ENCODE results near the gene TACR1.
A peak's percentile ranks its signal among the peaks of the same experiment; 100 is the strongest.

Gene TACR1

DNA sequence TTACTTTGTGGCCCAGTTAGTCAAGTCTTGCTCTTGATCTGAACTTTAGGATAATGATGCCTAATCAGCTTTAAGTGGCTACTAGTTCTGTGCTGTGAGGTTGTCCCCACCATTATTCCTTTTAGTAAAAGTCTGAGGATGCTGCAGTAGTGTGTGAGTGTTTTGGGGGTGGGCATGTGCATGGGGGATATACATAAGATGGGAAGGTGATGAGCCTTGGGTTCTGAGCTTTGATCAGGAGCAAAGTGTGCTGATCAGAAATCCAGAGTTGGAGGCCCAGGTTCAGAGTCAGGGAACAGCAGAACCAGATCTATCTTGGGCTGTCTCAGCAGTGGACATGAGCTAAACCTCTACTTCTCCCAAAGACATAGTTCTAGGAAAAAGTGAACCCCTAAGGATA, 174.1 kb downstream of the TACR1 start:
- TF ChIP-seq, protein P1, sequence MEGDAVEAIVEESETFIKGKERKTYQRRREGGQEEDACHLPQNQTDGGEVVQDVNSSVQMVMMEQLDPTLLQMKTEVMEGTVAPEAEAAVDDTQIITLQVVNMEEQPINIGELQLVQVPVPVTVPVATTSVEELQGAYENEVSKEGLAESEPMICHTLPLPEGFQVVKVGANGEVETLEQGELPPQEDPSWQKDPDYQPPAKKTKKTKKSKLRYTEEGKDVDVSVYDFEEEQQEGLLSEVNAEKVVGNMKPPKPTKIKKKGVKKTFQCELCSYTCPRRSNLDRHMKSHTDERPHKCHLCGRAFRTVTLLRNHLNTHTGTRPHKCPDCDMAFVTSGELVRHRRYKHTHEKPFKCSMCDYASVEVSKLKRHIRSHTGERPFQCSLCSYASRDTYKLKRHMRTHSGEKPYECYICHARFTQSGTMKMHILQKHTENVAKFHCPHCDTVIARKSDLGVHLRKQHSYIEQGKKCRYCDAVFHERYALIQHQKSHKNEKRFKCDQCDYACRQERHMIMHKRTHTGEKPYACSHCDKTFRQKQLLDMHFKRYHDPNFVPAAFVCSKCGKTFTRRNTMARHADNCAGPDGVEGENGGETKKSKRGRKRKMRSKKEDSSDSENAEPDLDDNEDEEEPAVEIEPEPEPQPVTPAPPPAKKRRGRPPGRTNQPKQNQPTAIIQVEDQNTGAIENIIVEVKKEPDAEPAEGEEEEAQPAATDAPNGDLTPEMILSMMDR (IDR thresholded peaks at IDR 0.05; ENCODE audit: low read depth, low read length) = no peak
- no peak for DNase-seq (ENCODE audit: extremely low read depth, low read depth)

DNA sequence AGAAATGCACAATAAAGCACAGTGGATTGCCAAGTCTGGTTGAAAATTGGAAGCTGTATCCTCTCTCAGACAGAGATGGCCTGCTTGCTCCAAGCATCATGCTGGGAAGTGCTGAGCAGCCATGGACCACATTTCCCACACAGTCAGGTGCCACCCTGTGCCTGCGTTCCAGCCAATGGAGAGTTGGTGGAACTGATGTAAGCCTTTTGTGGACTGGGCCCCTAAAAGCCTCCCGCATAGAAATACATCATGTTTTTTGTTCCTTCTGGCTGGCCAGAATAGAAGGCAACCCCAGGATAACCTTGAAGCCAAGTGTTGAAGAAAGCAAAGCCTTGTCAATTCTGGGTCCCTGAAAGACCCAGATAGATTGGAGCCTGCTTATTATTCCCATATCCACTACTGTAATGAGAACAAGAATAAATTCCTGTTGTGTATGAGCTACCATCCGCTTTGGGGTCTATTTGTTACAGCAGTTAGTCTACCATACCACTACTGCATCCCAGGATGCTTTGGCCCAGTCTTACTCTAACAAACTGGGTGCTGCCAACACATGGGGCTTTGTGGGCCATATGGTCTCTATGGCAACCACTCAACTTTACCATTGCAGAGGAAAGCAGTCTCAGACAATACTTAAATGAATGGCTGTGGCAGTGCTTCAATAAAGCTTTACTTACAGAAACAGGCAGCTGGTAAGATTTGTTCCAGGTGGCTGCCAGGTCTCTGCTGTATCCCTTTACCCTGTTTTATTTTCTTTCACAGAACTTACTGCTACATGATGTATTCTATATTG, 175.5 kb downstream of the TACR1 start:
- TF ChIP-seq, protein P1 (IDR thresholded peaks at IDR 0.05; ENCODE audit: low read depth, low read length) = no peak
- DNase-seq (ENCODE audit: extremely low read depth, low read depth) = no peak

DNA sequence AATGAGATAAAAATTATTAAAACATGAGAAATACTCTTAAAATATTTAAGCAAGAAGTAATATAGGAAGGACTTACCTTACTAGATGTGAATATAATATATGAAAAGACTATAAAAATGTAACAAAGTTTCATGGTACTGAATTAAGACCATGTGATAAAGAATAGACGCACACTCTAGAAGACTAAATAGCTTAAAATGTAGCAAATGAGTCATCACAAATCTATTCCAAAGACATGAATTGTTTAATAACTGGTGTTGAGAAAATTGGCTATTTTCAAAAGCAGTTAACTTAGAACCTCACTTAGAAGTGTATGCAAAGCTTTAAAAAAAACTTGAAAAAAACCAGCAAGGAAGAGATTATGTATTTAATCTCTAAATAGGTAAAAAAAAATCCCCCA, 176.8 kb downstream of the TACR1 start:
- DNase-seq (ENCODE audit: extremely low read depth, low read depth) = no peak
- TF ChIP-seq, protein P1 (IDR thresholded peaks at IDR 0.05; ENCODE audit: low read depth, low read length) = no peak

DNA sequence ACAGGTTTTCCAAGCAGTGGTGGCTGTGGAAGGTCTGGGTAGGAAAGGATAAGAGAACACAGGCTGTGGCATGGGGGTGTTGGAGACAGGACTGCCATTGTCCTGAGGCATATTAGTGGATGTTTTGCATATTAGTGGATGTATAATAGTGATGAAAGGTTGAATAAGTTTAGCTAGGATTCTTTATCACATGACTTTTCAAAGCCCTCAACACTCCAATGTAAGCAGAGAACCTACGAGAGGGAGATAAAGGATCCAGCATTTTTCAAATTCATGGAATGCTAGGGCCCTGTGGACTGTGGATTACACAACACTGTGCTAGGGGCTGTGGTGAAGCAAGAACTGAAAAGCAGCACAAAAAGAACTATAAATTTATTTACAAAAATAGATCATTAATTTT, 177.6 kb downstream of the TACR1 start:
- DNase-seq (ENCODE audit: extremely low read depth, low read depth) = peak; percentile 12
- TF ChIP-seq, protein P1 (IDR thresholded peaks at IDR 0.05; ENCODE audit: low read depth, low read length) = no peak

DNA sequence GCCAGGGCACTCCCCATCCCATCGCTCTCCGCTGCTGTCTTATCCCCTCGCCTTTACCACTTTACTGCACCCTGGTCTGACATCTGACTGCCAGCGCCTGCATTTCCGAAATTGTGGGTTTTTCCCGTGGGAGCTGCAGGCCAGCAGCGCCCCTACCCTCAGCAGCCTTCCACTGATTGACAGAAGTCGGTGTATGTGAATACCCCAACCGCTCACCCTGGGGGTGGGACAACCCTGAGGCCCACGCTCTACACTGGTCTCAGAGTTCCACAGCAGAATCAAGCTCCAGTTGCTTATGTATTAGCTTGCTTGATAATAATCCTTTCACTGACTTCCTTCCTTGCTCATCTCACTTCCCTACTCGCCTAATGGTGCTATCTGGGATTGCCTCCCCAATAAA, 178.8 kb downstream of the TACR1 start:
- DNase-seq (ENCODE audit: extremely low read depth, low read depth) = no peak
- TF ChIP-seq, protein P1 (IDR thresholded peaks at IDR 0.05; ENCODE audit: low read depth, low read length) = no peak

DNA sequence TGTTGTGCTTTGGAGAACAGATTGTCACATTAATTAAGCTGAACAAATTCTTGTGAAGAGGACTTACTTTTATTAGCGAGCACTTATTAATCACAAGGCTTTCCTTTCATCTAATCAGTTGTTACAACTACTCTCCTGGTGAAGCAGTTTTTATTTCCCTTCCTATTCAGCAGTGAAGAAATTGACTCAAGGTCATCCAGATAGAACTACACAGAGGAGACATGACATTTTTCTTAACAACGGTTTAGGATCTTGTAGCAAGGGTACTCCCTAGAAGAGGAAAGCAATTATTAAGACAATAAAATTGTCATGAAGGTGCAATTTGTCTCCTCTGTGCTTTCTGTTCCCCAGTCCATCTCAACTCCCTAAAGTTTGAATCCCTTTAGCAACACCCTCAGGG, 179.5 kb downstream of the TACR1 start:
- DNase-seq (ENCODE audit: extremely low read depth, low read depth) = no peak

DNA sequence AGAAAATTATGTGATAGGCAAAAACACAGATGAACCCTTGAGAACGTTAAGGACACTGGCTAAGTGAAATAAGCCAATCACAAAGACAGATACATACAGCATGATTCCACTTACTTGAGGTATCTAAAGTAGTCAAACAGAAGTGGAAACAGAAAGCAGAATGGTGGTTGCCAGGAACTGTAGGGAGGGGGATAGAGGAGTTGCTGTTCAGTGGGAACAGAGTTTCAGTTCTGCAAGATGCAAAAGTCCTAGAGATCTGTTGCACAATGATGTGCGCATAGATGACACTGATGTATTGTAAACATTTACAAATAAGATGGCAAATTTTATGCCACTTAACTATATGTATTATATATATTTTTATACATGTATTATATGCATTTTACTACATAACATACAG, 181.2 kb downstream of the TACR1 start:
- TF ChIP-seq, protein P1 (IDR thresholded peaks at IDR 0.05; ENCODE audit: low read depth, low read length) = no peak

More for the DNA sequence above, 179.5 kb downstream of the TACR1 start:
- TF ChIP-seq, protein P1 (IDR thresholded peaks at IDR 0.05; ENCODE audit: low read depth, low read length) = no peak

More for the DNA sequence above, 181.2 kb downstream of the TACR1 start:
- DNase-seq (ENCODE audit: extremely low read depth, low read depth) = no peak
